ENCODE results near the gene TOP2B.

TOP2B gene
- long read RNA-seq, donor 1, full-length matches to known transcripts, result 5 of 12 reads
- long read RNA-seq, donor 1, partial matches to known transcripts, result 7 of 12 reads
- long read RNA-seq, donor 1, other reads (novel, unspliced or antisense), result 0 of 12 reads
- long read RNA-seq, donor 2, full-length matches to known transcripts, result 3 of 3 reads
- long read RNA-seq, donor 2, partial matches to known transcripts, result 0 of 3 reads
- long read RNA-seq, donor 2, other reads (novel, unspliced or antisense), result 0 of 3 reads
- long read RNA-seq, donor 3, full-length matches to known transcripts, result 6 of 12 reads
- long read RNA-seq, donor 3, partial matches to known transcripts, result 6 of 12 reads
- long read RNA-seq, donor 3, other reads (novel, unspliced or antisense), result 0 of 12 reads
- long read RNA-seq, donor 4, full-length matches to known transcripts, result 3 of 27 reads
- long read RNA-seq, donor 4, partial matches to known transcripts, result 24 of 27 reads
- long read RNA-seq, donor 4, other reads (novel, unspliced or antisense), result 0 of 27 reads
- long read RNA-seq, donor 5, full-length matches to known transcripts, result 8 of 8 reads
- long read RNA-seq, donor 5, partial matches to known transcripts, result 0 of 8 reads
- long read RNA-seq, donor 5, other reads (novel, unspliced or antisense), result 0 of 8 reads
- long read RNA-seq, donor 6, full-length matches to known transcripts, result 7 of 13 reads
- long read RNA-seq, donor 6, partial matches to known transcripts, result 6 of 13 reads
- long read RNA-seq, donor 6, other reads (novel, unspliced or antisense), result 0 of 13 reads
- long read RNA-seq, donor 7, full-length matches to known transcripts, result 12 of 32 reads
- long read RNA-seq, donor 7, partial matches to known transcripts, result 20 of 32 reads
- long read RNA-seq, donor 7, other reads (novel, unspliced or antisense), result 0 of 32 reads
- long read RNA-seq, donor 8, full-length matches to known transcripts, result 11 of 16 reads
- long read RNA-seq, donor 8, partial matches to known transcripts, result 5 of 16 reads
- long read RNA-seq, donor 8, other reads (novel, unspliced or antisense), result 0 of 16 reads

GRCh38 chr3:25664812-25665314 lies at the start of gene TOP2B:
Gene TOP2B, minus strand, starts transcription at chr3:25664907. Its CDS starts 610 bp downstream, at chr3:25664297.
- peak; percentile 97 for DNase-seq

GRCh38 chr3:25713341-25713985 lies 48.8 kb upstream of the TOP2B start:
- DNase-seq, result no peak

GRCh38 chr3:25711090-25711489 lies 46.4 kb upstream of the TOP2B start:
- no peak for DNase-seq

- no peak for DNase-seq
Observed at GRCh38 chr3:25708036-25708435, 43.3 kb upstream of the TOP2B start.

- DNase-seq, result no peak
Observed at GRCh38 chr3:25707268-25707926, 42.7 kb upstream of the TOP2B start.

- no peak for DNase-seq
Observed at GRCh38 chr3:25706213-25706612, 41.5 kb upstream of the TOP2B start.

- no peak for DNase-seq
Observed at GRCh38 chr3:25697553-25697952, 32.8 kb upstream of the TOP2B start.

GRCh38 chr3:25695731-25696420 lies 31.2 kb upstream of the TOP2B start:
- no peak for DNase-seq

GRCh38 chr3:25693238-25693637 lies 28.5 kb upstream of the TOP2B start:
- DNase-seq, result no peak

GRCh38 chr3:25692341-25692740 lies 27.6 kb upstream of the TOP2B start:
- DNase-seq, result no peak

- DNase-seq, result no peak
Observed at GRCh38 chr3:25690768-25691533, 26.2 kb upstream of the TOP2B start.

GRCh38 chr3:25689226-25689625 lies 24.5 kb upstream of the TOP2B start:
- DNase-seq, result no peak

- no peak for DNase-seq
Observed at GRCh38 chr3:25687742-25688141, 23.0 kb upstream of the TOP2B start.

GRCh38 chr3:25686766-25687165 lies 22.1 kb upstream of the TOP2B start:
- no peak for DNase-seq

GRCh38 chr3:25683882-25684281 lies 19.2 kb upstream of the TOP2B start:
- DNase-seq, result no peak

GRCh38 chr3:25683410-25683809 lies 18.7 kb upstream of the TOP2B start:
- DNase-seq, result no peak

GRCh38 chr3:25679642-25680302 lies 15.1 kb upstream of the TOP2B start:
- no peak for DNase-seq

- DNase-seq, result no peak
Observed at GRCh38 chr3:25679166-25679565, 14.5 kb upstream of the TOP2B start.

GRCh38 chr3:25678581-25678980 lies 13.9 kb upstream of the TOP2B start:
- no peak for DNase-seq

GRCh38 chr3:25677121-25677520 lies 12.4 kb upstream of the TOP2B start:
- DNase-seq, result no peak
